ENCODE data around the gene ITGAE.

The ITGAE gene

GRCh38 chr17:3690094-3690715, 110.8 kb downstream of the ITGAE start:
- no peak for DNase-seq

GRCh38 chr17:3689262-3690093, 111.5 kb downstream of the ITGAE start:
- DNase-seq = no peak

- DNase-seq = no peak
These were observed 112.1 kb downstream of the ITGAE start for GRCh38 chr17:3688852-3689261.

- no peak for DNase-seq
These were observed 112.9 kb downstream of the ITGAE start for GRCh38 chr17:3688027-3688553.

GRCh38 chr17:3685174-3685573, 115.8 kb downstream of the ITGAE start:
- DNase-seq = no peak

GRCh38 chr17:3683054-3683511, 117.9 kb downstream of the ITGAE start:
- DNase-seq = no peak

GRCh38 chr17:3682033-3682432, 119.0 kb downstream of the ITGAE start:
- DNase-seq = no peak

- DNase-seq = no peak
These were observed 119.4 kb downstream of the ITGAE start for GRCh38 chr17:3681565-3681964.

- DNase-seq = no peak
These were observed 119.9 kb downstream of the ITGAE start for GRCh38 chr17:3681057-3681456.

- DNase-seq = no peak
These were observed 121.4 kb downstream of the ITGAE start for GRCh38 chr17:3679531-3680126.

- DNase-seq = no peak
These were observed 122.0 kb downstream of the ITGAE start for GRCh38 chr17:3678821-3679530.

- DNase-seq = no peak
These were observed 122.7 kb downstream of the ITGAE start for GRCh38 chr17:3678095-3678820.

GRCh38 chr17:3675886-3676285, 125.1 kb downstream of the ITGAE start:
- no peak for DNase-seq

- no peak for DNase-seq
These were observed 128.4 kb downstream of the ITGAE start for GRCh38 chr17:3672571-3672970.

- DNase-seq = no peak
These were observed 131.4 kb downstream of the ITGAE start for GRCh38 chr17:3669548-3669947.

GRCh38 chr17:3669085-3669347, 132.0 kb downstream of the ITGAE start:
- no peak for DNase-seq

GRCh38 chr17:3668279-3669084, 132.5 kb downstream of the ITGAE start, which contains the start of the genes EMC6 and TAX1BP3:
EMC6 (plus strand) TSS chr17:3668812; CDS start chr17:3669147, 335 bp downstream.
TAX1BP3 (minus strand) TSS chr17:3668578; CDS start chr17:3668526, 52 bp downstream.
- DNase-seq = peak; percentile 73 to 98

GRCh38 chr17:3667366-3668278, 133.4 kb downstream of the ITGAE start:
- no peak for DNase-seq

- no peak for DNase-seq
These were observed 134.5 kb downstream of the ITGAE start for GRCh38 chr17:3666516-3666915.

GRCh38 chr17:3665834-3666233, 135.2 kb downstream of the ITGAE start:
- no peak for DNase-seq

All from cerebellar nuclear complex (tissue), 1 donor.